Cerebellar cortex (tissue), 1 donor: ENCODE results near the gene PTPRM.
A peak's percentile ranks its signal among the peaks of the same experiment; 100 is the strongest.

ENCODE experiments used
- DNase-seq: peaks from one replicate; pipeline ENCODE4 v3.0.0-alpha.2; 2015; ENCODE audit warnings: low spot score

PTPRM gene

DNA sequence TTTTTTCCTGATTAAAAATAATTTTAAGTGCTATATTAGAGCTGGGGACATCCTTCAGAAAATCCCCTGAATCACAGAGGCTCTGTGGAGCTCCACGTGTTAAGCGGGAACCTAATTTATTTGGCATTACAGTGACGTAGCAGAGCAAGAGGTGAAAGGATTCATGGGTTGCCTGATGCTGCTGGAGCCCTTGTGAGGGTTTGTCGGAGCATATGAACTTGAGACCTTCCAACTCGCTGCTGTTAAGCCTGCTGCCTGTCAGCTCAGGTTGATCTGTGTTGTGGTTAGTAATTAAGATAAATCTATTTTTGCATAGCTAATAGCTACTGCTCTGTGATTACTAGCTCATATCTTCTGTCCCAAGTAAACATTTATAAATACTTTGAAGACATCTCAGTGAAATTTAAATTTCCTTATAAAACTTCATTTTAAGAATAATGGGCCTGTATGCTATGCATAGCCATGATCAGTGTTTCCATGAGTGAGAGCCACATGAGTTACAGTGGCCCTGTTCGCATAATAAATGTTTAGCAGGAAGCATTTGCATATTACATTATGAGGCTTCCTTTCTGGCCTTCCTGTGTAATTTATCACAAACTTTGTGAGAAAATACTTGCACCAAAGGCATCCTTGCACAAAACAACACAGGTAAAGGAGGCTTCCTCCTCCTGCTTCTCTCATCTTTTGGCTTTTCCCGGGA is 438.9 kb downstream of the PTPRM start:
- no peak for DNase-seq

DNA sequence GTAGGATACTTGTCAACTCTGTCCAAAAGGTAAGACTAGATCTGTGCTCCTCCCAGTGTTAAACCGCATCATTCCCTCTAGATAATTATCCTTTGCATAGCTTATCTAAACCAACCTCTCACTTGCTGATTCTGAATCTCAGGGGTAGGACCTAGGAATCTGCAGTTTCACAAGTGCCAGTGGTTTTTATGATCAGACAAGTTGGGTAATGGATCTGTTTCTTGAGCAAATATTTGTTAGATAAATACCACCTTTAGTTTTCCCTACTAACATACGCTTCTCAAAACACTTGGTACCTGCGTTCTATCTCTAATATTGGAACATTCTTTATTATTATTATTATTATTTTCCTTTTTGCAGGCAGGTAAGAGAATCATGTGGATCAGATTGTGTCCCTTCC is 439.9 kb downstream of the PTPRM start:
- DNase-seq: no peak

DNA sequence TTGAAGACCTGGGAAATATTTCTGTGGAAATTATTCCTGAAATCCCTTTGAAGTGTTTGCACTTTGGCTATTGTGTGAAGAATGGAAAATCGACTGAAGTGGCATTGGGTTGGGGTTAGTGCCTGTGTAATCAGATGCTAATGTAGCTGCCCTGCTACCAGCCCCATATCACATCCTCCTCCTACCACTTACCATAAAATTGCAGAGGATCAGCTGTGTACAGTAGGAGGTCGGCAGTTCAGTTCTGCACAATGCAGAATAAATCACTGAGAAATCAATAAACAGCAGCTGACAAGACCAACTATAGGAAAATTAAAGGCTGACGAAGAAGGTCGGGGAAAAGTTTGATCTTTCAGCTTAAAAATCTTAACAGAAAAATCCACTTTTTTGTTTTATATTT is 440.9 kb downstream of the PTPRM start:
- DNase-seq: no peak

DNA sequence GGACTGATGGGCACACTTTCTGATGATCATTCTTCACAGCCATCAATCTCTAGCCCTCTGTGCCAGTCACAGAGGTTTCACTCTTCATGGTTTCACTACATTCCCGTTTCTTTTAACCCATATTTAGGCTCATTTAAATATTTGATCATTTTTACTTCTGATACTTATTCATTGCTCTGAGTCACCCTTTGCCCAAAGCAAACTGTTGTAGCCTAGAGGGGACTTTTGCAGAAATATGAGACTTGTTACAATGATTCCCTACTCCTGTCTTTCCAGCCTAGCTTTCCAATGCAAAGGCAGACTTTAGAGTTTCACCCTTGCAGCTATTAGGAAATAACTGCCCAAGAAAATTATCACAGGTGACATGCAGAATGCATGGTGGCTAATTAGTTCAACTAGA is 444.2 kb downstream of the PTPRM start:
- no peak for DNase-seq

DNA sequence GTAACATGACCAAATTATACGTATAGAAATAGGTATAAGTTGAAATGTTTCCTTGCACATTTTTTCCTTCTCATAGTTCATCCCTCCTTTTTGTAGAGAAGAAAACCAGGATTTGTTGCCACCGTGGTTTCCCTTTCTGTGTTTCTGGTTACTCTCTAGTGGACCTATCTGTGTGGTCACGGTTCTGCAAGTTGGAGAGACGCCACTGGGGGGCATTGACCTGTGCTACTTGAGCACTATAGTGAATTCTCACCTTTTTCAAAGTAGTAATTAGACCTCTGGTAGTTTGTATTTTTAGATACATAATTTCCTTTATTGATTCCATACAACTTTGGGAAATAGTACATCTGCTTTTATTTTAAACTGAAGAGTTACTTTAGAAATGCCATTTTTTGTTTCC is 444.8 kb downstream of the PTPRM start:
- no peak for DNase-seq

DNA sequence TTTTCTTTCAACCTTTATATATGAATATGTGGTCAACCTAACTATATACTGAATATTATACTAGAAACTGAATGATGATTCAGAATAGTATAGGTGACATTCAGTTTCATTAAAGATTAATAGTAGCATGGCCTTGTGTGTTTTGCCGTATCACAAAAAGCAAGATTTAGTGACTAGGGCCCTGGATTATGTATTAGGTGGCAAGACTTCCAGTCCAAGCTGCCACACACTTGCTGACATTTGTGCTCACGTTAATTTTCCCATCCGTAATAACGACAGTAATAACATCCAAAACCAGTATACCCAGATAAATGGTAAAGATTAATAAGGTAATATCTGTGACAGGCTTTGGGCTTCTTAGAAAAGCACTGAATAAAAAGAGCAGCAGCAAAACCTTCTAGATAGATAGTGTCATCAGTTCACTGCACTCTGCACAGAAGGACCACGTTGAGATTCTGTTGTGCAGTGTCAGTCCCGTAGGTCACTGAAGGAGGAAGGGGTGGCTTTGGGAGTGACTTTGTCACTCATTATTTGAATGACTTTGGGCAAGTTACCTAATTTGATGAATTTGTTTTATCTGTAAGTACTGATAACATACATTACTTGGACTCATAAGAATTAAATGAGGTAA is 451.7 kb downstream of the PTPRM start:
- DNase-seq: no peak

DNA sequence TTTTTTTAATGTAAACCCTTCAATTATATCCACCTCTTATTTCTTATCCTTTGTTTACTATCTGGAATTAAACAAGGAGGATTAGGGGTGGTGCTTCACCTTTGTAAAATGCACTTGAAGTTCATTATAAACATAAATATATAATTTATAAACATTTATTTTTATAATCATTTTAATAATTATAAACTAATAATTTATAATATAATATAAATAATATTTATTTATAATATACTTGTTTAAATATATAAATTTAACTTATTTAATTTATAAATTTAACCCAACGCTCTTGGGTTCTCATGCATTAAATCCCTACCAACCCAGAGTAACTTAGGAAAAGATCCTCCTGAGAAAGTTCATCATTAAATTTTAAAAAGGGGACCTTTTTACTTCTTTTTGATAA is 452.5 kb downstream of the PTPRM start:
- DNase-seq: no peak

DNA sequence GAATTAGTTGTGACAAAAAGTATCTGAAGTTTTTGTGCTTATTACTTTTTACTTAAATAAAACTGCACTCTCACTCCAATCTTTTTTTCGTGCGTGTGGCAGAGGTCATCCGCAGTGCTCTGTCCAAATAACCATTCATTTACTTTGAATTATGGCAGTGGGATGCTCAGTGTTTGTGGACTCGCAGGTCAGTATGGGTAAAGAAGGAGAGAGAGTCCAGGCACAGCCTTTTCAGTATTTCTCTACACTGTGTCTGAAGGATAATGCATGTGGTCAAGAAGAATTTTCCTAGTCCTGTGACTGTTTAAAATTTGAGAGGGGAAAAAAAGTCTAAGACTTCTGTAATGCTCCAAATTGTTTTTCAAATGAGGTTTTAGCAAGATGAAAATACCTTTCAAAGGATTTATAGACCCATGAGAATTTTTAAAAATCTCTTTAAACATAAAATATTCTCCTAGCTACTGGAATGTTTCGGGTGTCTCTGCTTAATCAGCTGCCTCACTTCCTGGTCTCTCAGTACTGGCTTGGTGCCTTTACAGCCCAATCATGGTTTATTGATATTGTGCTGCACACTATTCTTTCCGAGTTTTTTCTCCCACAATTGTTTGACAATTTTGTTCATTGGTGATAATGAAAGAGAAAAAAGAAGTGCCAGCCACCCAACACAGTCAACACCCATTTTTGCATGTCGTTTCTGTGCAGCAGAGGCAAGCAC is 453.2 kb downstream of the PTPRM start:
- DNase-seq: no peak

DNA sequence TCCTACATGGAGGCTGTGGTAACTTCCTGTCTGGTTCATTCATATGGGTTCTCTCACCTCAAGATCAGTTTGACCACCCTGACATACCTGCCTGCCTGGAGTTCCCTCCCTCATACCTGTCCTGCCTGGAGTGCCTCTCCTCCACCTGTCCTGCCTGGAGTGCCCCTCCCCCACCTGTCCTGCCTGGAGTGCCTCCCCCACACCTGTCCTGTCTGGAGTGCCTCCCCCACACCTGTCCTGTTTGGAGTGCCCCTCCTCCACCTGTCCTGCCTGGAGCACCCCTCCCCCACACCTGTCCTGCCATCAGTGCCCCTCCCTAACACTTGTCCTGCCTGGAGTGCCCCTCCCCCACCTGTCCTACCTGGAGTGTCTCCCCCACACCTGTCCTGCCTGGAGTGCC is 461.9 kb downstream of the PTPRM start:
- DNase-seq: no peak

DNA sequence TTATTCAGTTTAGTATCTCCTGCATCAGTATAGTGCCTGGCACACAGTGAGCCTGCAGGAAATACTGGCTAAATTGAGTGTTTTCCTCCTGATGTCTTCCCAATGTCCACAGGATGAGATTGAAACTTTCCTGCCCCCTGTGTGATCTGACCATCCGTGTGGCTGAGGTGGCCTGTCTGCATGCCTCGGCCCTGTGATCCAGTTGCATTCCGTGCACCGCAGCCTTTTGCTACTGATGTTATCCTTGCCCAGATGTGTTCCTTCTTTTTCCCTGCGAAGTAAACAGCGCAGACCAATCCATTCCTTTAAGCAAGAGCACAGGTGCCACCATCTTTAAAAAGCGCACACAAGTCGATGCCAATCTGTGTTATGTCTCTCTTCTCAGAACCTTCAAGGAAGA is 462.6 kb downstream of the PTPRM start:
- no peak for DNase-seq

DNA sequence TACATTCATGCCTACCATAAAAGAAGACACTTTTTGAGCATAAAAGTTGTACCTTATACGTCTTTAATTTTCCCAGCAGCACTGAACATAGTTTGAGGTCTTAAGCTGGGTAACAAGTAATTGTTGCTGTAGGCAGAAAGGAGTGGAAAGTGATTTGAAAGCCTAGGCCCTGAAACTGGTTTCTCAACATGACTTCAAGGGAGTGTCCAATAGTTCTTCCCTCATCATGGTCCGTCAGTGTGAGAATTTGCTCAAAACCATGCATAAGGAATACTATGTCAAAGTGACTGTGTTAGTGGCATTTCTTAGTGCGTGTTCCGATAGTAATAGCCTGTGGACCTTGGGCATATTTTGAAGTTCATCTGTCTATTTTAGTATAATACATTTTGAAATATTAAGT is 463.1 kb downstream of the PTPRM start:
- no peak for DNase-seq

DNA sequence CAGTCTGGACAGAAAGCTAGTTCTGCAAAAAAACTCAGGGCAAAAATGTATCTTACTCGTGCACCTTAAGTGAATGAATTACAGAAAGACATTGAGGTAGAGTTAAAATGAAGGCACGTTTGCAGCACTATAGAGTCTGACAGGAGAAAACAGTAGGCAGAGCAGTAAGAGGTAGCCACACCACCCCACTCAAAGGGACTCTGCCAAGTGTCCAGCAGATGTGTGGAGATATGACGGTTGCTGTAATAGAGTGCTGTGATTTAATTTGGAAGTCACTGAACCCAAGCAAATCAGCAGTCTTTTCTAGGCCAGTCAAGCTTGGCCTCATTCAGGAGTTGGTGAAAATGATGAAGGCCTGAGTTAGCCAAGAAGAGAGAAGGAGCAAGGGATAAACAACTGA is 464.4 kb downstream of the PTPRM start:
- peak; percentile 2 for DNase-seq

DNA sequence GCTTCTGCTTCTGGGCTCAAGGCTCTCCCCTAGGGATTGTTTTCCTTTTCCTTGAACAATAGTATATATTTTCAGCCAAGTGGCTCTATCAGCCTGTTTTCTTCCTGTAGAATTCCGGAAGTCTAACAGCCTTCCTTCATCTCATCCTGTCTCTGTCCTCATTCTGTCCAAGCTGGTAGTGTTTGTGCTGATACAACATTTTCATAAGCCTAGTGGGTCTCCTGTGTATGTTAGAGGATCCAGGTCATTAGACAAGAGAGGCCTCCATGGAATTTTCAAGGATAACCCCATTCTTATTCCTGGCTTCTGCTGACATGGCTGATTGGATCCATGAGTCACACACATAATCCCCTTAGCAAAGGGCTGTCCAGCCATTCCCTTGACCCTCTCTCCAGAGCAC is 467.6 kb downstream of the PTPRM start:
- no peak for DNase-seq

DNA sequence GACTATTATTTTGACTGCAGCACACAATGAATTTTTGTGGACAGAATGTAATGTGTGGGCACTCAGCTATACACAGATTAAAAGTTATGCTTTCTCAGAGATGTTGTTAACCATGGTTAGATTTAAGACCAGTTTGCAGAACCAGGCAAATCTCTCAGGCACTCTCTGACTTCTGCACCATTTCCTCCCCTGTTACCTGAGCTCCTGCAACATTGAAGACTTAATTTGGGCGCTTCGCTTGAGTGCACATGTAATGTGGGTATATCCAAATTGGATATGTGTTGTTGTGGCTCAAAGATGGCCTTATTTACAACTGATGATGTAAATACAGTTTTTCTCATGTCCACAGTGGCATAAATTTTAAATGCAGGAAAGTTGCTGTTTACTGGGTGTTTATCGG is 469.4 kb downstream of the PTPRM start:
- no peak for DNase-seq

DNA sequence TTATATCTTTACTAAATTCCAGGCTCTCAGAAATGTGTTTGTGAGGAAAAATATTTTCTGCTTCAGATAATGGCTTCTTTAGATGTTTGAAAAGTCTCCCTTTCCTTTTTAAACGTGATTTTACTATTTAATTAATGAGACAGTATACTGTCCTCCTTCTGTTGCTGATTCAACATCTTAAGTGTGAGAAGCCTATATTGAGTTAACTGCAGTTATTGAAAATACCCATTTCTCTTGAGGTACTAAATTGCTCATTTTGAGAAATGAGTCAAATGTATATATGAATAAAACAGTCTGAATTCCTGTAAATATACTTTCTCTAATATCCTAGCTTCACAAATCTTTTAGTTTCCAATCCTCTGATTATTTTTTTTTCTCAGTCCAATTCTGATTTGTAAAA is 470.2 kb downstream of the PTPRM start:
- DNase-seq: no peak

DNA sequence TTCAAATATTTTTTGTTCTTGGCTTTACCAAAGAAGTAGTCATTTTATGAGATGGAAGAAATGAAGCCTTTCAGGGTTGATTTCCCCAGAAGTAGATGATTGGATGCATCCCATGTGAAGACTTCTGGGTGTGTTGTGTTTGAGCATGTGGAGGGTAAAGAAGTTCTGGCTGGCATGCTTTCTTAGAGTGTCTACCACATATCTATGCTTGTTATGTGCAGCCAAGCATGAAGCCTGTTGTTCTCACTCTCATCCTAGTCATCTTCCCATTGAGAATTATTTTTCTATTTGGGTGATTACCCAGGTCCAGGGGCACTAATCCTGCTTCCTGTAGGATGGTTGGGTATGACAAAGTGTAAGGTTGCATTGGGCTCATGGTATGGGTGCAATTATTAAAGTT is 472.9 kb downstream of the PTPRM start:
- DNase-seq: no peak

DNA sequence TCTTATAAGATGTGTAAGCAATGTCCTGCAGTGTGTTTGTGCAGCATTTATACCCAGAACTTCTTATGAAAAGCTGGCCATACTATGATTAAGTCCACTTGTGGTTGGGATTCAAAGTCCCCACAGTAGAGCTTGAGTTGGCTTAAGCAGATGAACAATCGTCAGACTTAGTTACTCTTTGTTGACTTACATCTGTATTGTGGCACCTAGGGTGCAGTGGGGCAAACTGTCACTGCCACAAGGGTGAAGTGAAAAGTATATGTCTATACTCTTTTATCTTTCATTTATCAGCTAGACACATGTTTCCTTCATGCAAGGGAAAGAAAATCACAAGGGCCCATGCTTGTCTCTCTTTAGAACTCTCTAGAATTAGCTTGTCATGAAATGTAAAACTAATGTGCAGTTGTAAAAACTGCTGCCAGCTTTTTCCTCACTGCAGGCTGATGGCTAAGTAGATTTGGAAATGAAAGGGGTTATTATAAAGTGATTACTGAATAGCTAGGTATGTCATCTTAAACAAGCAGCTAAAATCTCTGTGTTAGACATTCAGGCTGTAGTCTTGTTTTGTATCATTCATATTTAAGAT is 474.5 kb downstream of the PTPRM start:
- DNase-seq: no peak

DNA sequence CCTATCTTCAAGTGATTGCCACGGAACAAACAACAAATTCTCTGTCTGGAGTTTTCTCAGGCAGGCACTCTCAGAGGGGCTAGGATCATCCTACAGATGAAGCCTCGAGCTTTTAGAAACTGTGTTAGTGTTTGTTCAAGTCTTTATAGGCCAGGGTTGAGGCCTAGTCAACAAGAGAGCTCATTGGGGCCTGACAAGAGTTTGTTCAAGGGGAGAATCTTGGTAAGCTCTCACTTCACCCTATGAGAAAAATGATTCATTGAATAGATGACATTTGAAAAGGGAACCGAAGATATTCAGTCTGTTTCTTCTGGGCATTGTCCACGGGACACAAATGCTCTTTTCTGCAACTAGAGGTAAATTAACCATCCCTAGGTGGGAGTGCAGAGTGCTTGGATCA is 476.9 kb downstream of the PTPRM start:
- no peak for DNase-seq

DNA sequence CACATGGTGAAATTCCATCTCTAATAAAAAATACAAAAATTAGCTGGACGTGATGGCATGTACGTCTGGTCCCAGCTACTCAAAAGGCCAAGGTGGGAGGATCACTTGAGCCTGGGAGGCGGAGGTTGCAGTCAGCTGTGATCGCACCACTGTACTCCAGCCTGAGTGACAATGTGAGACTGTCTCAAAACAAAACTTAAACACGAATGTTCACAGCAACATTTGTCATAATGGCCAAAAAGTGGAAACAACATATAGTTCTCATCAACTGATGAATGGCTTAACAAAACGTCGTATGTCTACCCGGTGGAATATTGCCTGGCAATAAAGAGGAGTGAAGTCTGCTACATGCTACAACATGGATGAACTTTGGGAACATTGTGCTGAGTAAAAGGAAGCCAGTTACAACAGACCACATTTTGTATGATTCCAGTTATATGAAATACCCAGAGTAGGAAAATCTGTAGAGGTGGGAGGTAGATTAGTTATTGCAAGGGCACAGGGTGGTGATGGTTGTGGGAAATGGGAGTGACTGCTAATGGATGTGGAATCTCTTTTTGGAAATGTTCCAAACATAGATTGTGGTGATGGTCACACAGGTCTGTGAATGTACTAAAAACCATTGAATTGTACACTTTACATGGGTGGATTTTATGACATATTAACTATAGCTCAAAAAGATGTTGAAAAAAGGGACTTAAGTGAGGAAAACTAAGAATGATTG is 478.2 kb downstream of the PTPRM start:
- DNase-seq: no peak

DNA sequence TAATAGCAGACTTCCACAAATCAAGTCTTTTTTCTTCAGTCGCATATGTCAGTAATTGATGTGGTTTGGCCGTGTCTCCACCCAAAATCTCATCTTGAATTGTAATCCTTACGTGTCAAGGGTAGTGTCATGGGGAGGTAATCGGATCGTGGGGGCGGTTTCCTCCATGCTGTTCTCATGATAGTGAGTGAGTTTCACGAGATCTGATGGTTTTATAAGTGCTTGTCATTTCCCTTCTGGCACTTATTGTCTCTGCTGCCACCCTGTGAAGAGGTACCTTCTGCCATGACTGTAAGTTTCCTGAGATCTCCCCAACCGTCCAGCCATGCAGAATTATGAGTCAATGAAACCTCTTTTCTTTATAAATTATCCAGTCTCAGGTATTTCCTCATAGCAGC is 478.8 kb downstream of the PTPRM start:
- no peak for DNase-seq

DNA sequence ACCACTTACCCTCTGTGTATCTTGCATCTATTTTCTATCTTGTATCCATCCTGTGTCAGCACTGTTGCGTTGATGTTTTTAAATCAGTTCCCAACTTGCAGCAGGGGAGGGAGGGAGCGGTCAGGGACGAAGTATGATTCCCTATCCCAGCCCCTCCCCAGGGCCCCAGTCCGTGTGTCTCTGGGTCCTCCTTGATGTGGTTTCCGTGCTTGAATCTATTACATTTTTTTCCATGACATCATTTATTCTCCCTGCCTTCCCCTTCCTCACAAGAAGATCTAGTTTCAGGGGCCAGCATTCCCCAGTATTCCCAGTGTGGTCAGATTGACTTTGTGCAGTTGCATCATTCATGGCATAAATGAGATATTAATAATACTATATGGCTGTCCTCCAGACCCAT is 479.3 kb downstream of the PTPRM start:
- no peak for DNase-seq

DNA sequence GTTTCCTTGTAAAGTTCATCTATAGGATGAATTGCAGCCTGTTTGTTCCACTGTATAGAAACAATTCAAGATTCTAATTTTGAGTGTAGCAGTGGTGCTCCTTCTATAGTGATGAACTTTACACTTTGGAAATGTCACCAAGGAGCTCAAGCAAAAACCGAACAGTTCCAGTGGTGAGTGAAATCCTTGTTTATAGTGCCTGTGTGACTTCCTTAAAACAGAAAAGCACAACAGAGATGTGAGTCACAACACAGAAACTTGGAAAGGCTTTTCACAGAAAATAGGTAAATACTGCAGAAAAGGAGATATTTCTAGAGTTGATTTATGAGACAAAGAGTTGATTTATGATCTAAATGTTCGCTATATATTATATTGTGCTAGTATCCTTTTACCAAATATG is 482.0 kb downstream of the PTPRM start:
- DNase-seq: no peak
